ENCODE measurements around the gene NF2. TPM values are rescaled to one million over a fixed set of nuclear protein-coding genes. Genes with fewer than 3 reads are reported as not detected.

The NF2 gene
- total RNA-seq, 1 donor, result 240 TPM

GRCh38 chr22:29691636-29692326, 88.3 kb downstream of the NF2 start:
- H3K4me3 ChIP-seq (ENCODE audit: low read depth, low read length), result no peak overlapping the region
- DNase-seq (ENCODE audit: low read depth), result no peak
- TF ChIP-seq CTCF (IDR thresholded peaks at IDR 0.05; ENCODE audit: insufficient read depth, low read depth, low read length), result no peak

GRCh38 chr22:29692327-29692640, 88.9 kb downstream of the NF2 start:
- no peak for DNase-seq (ENCODE audit: low read depth)
- no peak for TF ChIP-seq CTCF (IDR thresholded peaks at IDR 0.05; ENCODE audit: insufficient read depth, low read depth, low read length)
- no peak overlapping the region for H3K4me3 ChIP-seq (ENCODE audit: low read depth, low read length)

- DNase-seq (ENCODE audit: low read depth), result no peak
- no peak overlapping the region for H3K4me3 ChIP-seq (ENCODE audit: low read depth, low read length)
- no peak for TF ChIP-seq CTCF (IDR thresholded peaks at IDR 0.05; ENCODE audit: insufficient read depth, low read depth, low read length)
Observed at GRCh38 chr22:29693161-29693560, 89.7 kb downstream of the NF2 start.

- DNase-seq (ENCODE audit: low read depth), result no peak
- H3K4me3 ChIP-seq (ENCODE audit: low read depth, low read length), result no peak overlapping the region
- no peak for TF ChIP-seq CTCF (IDR thresholded peaks at IDR 0.05; ENCODE audit: insufficient read depth, low read depth, low read length)
Observed at GRCh38 chr22:29693671-29694070, 90.2 kb downstream of the NF2 start.

GRCh38 chr22:29695129-29695926, 91.9 kb downstream of the NF2 start:
- no peak for DNase-seq (ENCODE audit: low read depth)
- no peak for TF ChIP-seq CTCF (IDR thresholded peaks at IDR 0.05; ENCODE audit: insufficient read depth, low read depth, low read length)
- no peak overlapping the region for H3K4me3 ChIP-seq (ENCODE audit: low read depth, low read length)

GRCh38 chr22:29697853-29698598, 94.6 kb downstream of the NF2 start:
- no peak for TF ChIP-seq CTCF (IDR thresholded peaks at IDR 0.05; ENCODE audit: insufficient read depth, low read depth, low read length)
- no peak overlapping the region for H3K4me3 ChIP-seq (ENCODE audit: low read depth, low read length)
- no peak for DNase-seq (ENCODE audit: low read depth)
